ENCODE results near the gene FUT6.

- TF ChIP-seq CTCF (IDR thresholded peaks at IDR 0.05) (no peak), POLR2A (IDR thresholded peaks at IDR 0.05) (no peak), POLR2AphosphoS5 (IDR thresholded peaks at IDR 0.05) (no peak)
These were observed 10.6 kb downstream of the FUT6 start for GRCh38 chr19:5828661-5829566.
